BJ (cell line): ENCODE results near the gene BEX1. TPM values are rescaled to one million over a fixed set of nuclear protein-coding genes. Genes with fewer than 3 reads are reported as not detected.
"Not testable (repeated sequence)": the region's sequence is repeated elsewhere in the genome, so short reads cannot be mapped to it uniquely, and the experiment has no call there.

Experiments
- CTCF ChIA-PET: fragments of 350-600 bp; formaldehyde crosslinking; extraction: SDS; loops from one replicate; lab custom pipeline; 2021; ENCODE audit warnings: antibody characterized with exemption, inconsistent platforms; lab: Yijun Ruan, JAX
- POLR2A ChIA-PET: fragments of 300-600 bp; sonication (Branson Sonifier 250); formaldehyde crosslinking; extraction: SDS; loops from one replicate; lab custom pipeline; 2021; ENCODE audit warnings: antibody characterized with exemption; lab: Charles Lee
- DNase-seq: peaks from one replicate; pipeline ENCODE4 v3.0.0-alpha.2; 2011; ENCODE audit warnings: low read depth
- H3K27me3 ChIP-seq: 2 replicates; pipeline ENCODE4 v1.6.0; 2011; ENCODE audit warnings: low read length; ENCODE audit not compliant: control insufficient read depth, insufficient read depth
- H3K36me3 ChIP-seq: 2 replicates; pipeline ENCODE4 v1.5.1; 2011; ENCODE audit warnings: low read length; ENCODE audit not compliant: control insufficient read depth, insufficient read depth
- H3K4me3 ChIP-seq: 2 replicates; pipeline ENCODE4 v1.5.1; 2011; ENCODE audit warnings: low read depth, mild to moderate bottlenecking, control low read depth, low read length
- polyA minus RNA-seq: library from RNA; depleted of rRNA, polyadenylated mRNA; stranded (reverse); fragments of >200 nt; gene quantifications from 2 replicates; pipeline ENCODE4 v1.2.3, GENCODE V29; 2011; rRNA and poly(A)+ RNA removed
- polyA plus RNA-seq: library from polyadenylated mRNA; depleted of rRNA; stranded (reverse); fragments of >200 nt; gene quantifications from 2 replicates; pipeline ENCODE4 v1.2.3, GENCODE V29; 2011; rRNA removed
- TF ChIP-seq, protein P1 (sequence below): IDR thresholded peaks from 2 replicates; pipeline ENCODE4 v1.5.1; 2011; ENCODE audit warnings: low read depth, mild to moderate bottlenecking, control low read depth, inconsistent platforms, low read length, moderate library complexity; ENCODE audit not compliant: insufficient read depth

Gene BEX1
- polyA plus RNA-seq = 23.9 and 38.6 TPM in 2 replicates
- polyA minus RNA-seq = 3.9 and 6.9 TPM in 2 replicates

GRCh38 chrX:103063918-103064434 is at the start of gene BEX1:
Gene BEX1, minus strand, starts transcription at chrX:103064171. Its CDS starts 897 bp downstream, at chrX:103063274.
- CTCF ChIA-PET = no interaction called here
- peak within 1 kb of the TSS; percentile 40 for H3K4me3 ChIP-seq
- DNase-seq = no peak

DNA sequence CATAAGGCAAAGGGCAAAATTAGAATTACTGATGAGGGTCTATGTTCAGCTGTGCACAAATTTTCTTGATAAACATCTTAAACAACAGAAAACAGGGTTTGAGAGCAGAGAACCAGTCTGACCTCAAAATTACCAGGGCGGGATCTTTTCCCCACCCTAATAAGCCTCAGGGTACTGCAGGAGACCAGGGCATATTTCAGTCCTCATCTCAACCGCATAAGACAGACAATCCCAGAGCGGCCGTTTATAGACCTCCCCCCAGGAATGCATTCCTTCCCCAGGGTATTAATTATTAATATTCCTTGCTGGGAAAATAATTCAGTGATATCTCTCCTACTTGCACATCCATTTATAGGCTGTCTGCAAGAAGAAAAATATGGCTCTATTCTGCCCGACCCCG is 45.5 kb upstream of the BEX1 start:
- H3K27me3 ChIP-seq, CTCF ChIA-PET, H3K36me3 ChIP-seq, POLR2A ChIA-PET, DNase-seq, H3K4me3 ChIP-seq: not testable (repeated sequence)

More at GRCh38 chrX:103063918-103064434, at the start of gene BEX1:
- TF ChIP-seq, protein P1, sequence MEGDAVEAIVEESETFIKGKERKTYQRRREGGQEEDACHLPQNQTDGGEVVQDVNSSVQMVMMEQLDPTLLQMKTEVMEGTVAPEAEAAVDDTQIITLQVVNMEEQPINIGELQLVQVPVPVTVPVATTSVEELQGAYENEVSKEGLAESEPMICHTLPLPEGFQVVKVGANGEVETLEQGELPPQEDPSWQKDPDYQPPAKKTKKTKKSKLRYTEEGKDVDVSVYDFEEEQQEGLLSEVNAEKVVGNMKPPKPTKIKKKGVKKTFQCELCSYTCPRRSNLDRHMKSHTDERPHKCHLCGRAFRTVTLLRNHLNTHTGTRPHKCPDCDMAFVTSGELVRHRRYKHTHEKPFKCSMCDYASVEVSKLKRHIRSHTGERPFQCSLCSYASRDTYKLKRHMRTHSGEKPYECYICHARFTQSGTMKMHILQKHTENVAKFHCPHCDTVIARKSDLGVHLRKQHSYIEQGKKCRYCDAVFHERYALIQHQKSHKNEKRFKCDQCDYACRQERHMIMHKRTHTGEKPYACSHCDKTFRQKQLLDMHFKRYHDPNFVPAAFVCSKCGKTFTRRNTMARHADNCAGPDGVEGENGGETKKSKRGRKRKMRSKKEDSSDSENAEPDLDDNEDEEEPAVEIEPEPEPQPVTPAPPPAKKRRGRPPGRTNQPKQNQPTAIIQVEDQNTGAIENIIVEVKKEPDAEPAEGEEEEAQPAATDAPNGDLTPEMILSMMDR = no peak
- H3K36me3 ChIP-seq = no peaks in the 10 kb centered on the region
- POLR2A ChIA-PET = no interaction called here
- H3K27me3 ChIP-seq = no peaks in the 10 kb centered on the region

DNA sequence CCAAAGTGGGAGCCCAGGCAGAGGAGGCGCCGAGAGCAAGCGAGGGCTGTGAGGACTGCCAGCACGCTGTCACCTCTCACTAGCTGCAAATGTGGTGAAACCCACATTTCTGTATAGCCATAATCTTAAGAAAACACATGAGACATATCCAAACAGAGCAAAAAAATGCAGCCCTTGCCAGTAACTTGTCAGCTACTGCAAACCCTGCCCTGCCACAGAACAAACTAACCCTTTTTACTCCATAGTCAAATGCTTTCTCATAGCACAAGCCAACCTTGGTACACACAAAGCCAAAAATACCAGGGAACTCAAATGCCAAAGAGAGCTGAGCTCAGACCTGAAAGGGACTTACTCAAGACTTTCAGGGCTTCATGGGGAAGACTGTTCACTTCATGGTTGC is 43.9 kb upstream of the BEX1 start:
- Histone ChIP-seq H3K27me3 (no peaks in the 10 kb centered on the region), H3K4me3 (no peak overlapping the region), H3K36me3 (no peaks in the 10 kb centered on the region)
- POLR2A ChIA-PET = no interaction called here
- no peak for DNase-seq
- CTCF ChIA-PET = no interaction called here
- TF ChIP-seq, protein P1 = no peak

DNA sequence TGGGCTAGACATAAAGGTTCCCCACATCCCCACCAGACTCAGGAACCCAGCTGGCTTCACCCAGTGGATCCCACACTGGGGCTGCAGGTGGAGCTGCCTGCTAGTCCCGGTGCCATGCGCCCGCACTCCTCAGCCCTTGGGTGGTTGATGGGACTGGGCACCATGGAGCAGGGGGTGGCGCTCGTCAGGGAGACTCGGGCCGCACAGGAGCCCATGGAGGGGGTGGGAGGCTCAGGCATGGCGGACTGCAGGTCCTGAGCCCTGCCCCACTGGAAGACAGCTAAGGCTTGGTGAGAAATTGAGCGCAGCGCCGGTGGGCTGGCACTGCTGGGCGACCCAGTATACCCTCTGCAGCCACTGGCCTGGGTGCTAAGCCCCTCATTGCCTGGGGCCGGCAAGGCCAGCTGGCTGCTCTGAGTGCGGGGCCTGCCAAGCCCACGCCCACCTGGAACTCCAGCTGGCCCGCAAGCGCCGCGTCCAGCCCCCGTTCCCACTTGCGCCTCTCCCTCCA is 43.3 kb upstream of the BEX1 start:
- H3K4me3 ChIP-seq, CTCF ChIA-PET, H3K36me3 ChIP-seq, POLR2A ChIA-PET, H3K27me3 ChIP-seq, DNase-seq: not testable (repeated sequence)

- CTCF ChIA-PET, H3K27me3 ChIP-seq, H3K36me3 ChIP-seq, DNase-seq, H3K4me3 ChIP-seq, POLR2A ChIA-PET: not testable (repeated sequence)
These were observed 40.4 kb upstream of the BEX1 start for GRCh38 chrX:103104370-103104769.

- H3K36me3 ChIP-seq, POLR2A ChIA-PET, CTCF ChIA-PET, DNase-seq, H3K27me3 ChIP-seq, H3K4me3 ChIP-seq: not testable (repeated sequence)
These were observed 39.9 kb upstream of the BEX1 start for GRCh38 chrX:103103866-103104265.

- H3K4me3 ChIP-seq = no peak overlapping the region
- POLR2A ChIA-PET = no interaction called here
- TF ChIP-seq, protein P1 = no peak
- CTCF ChIA-PET = no interaction called here
- no peaks in the 10 kb centered on the region for H3K27me3 ChIP-seq
- no peaks in the 10 kb centered on the region for H3K36me3 ChIP-seq
- DNase-seq = no peak
These were observed 37.5 kb upstream of the BEX1 start for GRCh38 chrX:103101299-103102042.
